Activated T-helper 1 cell treated with Interleukin-2 at 50 U/mL for 16 hours (primary cell): ENCODE data around the gene TNIK.

Experiments
- DNase-seq: peaks from one replicate; pipeline ENCODE4 v3.0.0-alpha.2; 2020; ENCODE audit warnings: low read depth

The TNIK gene

DNA sequence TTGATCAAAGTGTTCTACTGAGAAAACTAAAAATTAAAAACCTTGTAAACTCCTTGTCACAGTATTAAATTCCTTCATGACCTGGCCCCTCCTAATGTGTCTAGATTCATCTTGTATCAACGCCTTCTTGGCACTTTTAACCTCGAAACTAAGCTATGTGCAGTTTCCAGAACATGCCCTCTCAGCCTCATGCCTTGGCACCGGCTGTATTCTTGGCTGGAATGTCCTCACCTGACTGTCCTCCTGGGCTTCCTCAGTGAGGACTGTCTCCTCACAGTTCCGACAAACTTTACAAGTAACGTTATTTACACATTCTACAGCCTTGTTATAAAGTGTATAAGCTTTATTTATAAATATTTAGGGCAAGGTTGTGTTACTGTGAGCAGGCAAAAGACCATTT is 237.2 kb downstream of the TNIK start:
- no peak for DNase-seq

- no peak for DNase-seq
Observed at GRCh38 chr3:171221597-171221996, 238.6 kb downstream of the TNIK start.

DNA sequence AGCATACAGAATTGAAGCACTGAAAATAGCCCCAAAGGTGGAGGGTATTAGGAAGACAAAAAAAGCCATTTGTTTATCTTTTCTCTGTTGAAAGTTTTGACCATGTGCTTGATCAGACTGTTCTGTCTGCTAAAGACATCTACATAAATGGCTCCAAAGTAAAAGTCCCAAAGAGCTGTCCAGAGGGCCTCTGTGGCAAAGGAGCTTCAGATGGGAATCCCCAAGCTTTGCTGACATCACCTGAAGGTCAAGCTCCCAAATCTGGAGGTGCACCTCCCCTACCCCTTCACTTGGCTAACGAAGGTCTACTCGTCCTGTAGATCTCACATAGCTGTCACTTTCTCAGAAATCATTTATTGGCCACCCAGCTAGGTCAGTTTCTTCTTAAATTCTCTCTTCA is 239.1 kb downstream of the TNIK start:
- no peak for DNase-seq

DNA sequence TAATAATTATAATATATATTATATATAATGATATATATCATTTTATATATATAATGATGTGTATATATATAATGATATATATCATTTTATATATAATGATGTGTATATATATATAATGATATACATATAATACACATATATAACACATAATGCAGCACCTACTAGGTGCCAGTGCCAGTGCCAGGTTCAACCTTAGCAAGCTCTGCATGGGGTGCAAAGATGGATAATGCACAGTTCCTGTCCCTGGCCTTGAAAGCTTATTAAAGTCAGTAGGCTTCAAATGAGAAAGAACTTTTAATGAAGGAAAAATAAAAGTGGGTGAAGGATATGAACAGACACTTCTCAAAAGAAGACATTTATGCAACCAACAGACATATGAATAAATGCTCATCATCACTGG is 240.9 kb downstream of the TNIK start:
- no peak for DNase-seq

- DNase-seq = no peak
Observed at GRCh38 chr3:171218069-171218468, 242.1 kb downstream of the TNIK start.

- DNase-seq = no peak
Observed at GRCh38 chr3:171213907-171214306, 246.3 kb downstream of the TNIK start.

DNA sequence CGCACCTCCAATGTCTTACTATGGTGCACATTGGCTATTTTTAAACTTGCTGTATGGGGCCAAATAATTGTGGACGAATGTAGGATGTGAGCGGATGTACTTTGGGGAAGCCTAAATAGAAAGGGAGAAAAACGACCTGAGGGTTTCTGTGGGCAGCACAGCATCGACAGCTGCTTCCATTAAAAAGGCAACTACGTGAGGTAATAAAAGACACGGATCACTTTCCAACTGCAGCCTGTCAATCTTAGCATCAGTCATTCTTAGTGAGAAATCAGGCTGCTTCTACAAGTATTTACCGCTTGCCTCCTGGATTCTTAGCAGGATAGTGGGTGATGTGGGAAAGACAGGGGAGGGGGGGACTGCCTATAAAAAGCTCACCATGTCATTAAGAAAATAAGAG is 247.0 kb downstream of the TNIK start:
- DNase-seq = no peak

DNA sequence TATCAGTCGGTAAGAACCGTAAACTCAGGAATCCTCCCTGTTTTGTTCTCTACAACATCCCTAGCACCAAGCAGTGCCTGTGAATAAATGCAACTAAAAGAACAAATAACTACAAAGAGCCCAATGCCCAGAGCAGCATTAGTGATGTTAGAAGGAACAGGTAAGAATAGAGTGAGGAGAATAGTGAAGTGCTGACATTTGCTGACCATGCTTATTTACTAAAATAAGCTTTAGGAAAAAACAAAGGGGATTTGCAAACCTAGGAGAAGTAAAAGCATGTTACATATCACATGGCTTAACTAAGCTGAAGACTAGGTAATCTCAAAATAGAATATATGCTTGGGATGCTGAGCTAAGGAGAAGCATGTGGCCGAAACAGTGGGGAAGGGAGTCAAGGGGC is 247.6 kb downstream of the TNIK start:
- no peak for DNase-seq

DNA sequence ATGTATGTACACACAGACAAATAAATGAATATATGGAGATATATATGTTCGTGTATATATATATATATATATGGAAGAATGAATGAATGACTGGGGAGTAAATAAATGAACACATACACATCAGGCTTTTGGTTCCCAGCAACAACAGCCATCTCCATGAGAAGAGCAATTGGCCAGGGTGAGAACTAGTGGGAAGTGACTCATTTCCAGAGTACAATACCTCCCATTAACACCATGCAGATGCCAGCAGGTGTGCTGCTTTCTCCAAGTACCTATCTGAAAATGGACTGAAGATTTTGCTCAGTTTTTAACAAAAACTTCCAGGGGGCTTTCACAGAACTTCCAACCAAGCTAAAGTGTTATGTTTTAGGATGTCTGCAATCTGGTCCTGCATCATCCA is 253.9 kb downstream of the TNIK start:
- no peak for DNase-seq

- DNase-seq = no peak
Observed at GRCh38 chr3:171204942-171205341, 255.3 kb downstream of the TNIK start.

DNA sequence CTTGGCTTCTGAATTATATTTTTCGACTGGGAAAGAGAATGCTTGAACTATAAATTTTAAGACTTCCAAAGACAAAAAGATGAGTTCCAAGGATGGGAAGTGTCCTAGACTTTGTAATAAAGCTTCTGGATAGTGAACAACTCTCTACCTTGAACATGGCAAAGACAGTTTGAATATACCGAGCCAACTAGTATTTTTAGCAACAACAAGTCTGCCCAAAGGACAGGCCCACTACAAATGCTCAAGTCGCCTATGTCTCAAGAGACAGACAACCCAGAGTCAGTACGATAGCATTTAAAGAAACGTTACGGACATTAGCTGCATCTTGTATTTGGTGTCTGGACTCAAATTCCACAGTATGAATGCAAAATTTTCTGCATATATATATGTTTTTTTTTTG is 258.4 kb downstream of the TNIK start:
- no peak for DNase-seq

GRCh38 chr3:171200750-171201088 is 259.5 kb downstream of the TNIK start:
- DNase-seq = no peak

DNA sequence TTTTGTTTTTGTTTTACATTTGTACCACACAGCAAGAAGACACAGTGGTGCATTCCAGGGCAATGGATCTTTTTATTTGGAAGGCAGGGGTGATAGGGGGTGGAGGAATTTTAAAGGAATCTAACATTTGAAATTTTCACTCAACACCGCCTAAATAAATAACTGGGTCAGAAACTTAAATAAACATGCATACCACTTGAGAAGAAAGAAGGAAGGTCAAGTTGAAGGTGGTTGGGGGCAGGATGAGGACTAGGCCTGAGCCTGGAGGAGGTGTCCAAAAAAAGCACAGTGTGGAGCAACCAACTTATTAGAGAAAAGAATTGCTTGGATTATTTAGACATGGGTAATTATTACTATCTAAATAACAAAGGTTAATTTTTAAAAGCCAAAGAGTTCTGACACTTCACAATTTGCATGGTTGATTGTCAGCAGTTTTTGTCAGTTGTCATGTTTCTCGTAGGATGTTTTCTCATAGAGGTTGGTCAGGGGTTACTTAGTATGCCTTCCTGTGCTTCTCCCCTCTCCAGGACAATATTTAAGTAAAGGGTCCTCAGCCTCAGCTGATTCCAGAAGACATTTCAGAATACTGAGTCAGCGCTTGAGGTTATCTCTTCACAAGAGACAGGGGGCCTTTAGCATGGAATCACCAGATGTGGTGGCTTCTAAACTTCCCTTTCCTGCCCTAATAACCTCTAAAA is 260.0 kb downstream of the TNIK start:
- no peak for DNase-seq

GRCh38 chr3:171199473-171199829 is 260.8 kb downstream of the TNIK start:
- no peak for DNase-seq

- DNase-seq = no peak
Observed at GRCh38 chr3:171198781-171199472, 261.3 kb downstream of the TNIK start.

GRCh38 chr3:171195686-171196085 is 264.5 kb downstream of the TNIK start:
- no peak for DNase-seq

- no peak for DNase-seq
Observed at GRCh38 chr3:171194965-171195364, 265.2 kb downstream of the TNIK start.

GRCh38 chr3:171193693-171194092 is 266.5 kb downstream of the TNIK start:
- DNase-seq = no peak

DNA sequence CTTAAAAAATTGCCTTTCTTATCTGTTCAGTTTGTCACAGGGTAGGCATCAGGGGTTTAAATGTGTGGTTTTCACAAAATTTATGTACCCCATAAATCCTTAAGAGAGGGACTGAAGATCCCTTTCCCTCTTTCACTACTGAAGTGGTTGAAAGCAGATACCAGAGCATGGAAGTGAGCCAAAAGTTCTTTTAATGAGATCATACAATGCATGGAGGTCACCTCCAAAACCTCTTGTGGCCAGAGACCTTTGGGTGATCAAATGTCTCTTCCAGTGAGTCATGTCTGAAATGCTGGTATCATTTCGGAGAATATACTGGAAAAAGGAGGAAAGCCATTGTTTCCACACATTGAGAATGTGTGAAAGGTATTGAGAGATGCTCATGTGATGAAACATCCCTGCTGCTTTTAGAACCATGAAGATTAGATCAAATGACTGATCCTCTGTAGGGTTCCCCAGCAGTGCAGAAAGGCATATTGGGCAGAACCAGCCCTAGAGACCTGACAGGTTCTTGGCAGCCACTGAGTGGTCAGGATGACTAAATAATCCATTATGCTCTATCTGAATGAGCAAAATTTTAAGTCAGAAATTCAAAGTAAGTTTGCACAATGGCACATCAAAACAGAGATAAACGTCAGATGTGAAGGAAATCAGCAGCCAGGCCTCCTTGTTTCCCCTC is 267.9 kb downstream of the TNIK start:
- DNase-seq = no peak

DNA sequence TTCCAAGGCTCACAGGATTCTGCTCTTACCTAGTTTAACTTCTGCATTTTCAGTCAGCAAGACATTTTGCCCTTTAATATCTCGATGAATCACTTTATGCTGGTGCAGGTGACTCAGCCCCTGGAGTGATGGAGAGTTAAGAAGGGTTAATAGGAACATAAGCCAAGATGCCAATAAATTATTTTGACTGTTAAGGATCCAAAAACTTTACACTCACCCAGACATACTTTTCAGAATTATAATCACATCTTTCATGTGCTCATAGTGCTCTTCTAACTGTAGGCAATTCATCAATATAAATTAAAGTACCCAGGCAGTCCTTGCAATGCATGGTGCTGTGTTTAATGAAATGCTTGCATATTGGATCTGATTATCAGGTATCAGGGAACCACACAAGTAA is 269.5 kb downstream of the TNIK start:
- no peak for DNase-seq

- DNase-seq = no peak
Observed at GRCh38 chr3:171189394-171190080, 270.7 kb downstream of the TNIK start.

DNA sequence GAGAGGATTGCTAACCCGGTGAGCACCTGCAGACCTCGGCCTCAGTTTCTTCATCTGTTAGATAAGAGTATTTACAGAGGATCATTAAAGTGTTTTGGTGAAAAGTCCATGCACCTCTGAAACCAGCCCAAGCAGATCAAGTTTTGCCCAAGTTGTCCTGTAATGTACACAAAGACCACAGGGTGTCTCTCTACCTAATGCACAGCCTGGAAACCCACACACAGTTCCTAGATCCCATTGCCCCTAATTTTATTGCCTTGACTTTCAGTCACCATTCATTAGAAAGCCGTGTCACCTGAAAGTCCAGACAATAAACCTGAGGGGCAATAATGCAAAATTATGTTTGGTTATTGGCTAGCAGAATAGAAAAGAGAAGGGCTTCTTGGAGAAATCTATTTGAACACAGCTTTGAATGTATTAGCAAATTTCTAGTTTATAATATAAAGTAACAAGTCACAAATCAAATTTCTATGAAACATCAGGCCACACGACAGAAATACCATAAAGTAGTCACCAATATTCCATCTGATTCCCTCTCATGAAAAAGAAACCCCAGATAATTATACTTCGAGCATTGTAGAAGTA is 272.4 kb downstream of the TNIK start:
- DNase-seq = no peak
